C4-2B (cell line): ENCODE measurements around the gene HRH1.
"Not testable (repeated sequence)": the region's sequence is repeated elsewhere in the genome, so short reads cannot be mapped to it uniquely, and the experiment has no call there.

Experiments
- H3K27ac ChIP-seq: fragments of 450-650 bp; 2 replicates; pipeline ENCODE4 v1.5.1; 2017
- CTCF ChIP-seq: fragments of 450-650 bp; conservative IDR thresholded peaks from 2 replicates; pipeline ENCODE4 v1.5.1; 2017; ENCODE audit warnings: mild to moderate bottlenecking
- ZFX ChIP-seq: fragments of 450-650 bp; IDR thresholded peaks from 2 replicates; pipeline ENCODE4 v1.6.1; 2017

Gene HRH1

GRCh38 chr3:11154036-11154952 lies at the start of gene HRH1:
Gene HRH1 (plus strand): TSS chr3:11154493. CDS start chr3:11259038, 104,545 bp downstream.
- TF ChIP-seq ZFX: no peak
- no peak within 1 kb of the TSS for H3K27ac ChIP-seq

DNA sequence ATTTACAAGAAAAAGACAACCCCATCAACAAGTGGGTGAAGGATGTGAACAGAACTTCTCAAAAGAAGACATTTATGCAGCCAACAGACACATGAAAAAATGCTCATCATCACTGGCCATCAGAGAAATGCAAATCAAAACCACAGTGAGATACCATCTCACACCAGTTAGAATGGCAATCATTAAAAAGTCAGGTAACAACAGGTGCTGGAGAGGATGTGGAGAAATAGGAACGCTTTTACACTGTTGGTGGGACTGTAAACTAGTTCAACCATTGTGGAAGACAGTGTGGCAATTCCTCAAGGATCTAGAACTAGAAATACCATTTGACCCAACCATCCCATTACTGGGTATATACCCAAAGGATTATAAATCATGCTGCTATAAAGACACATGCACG lies 41.0 kb upstream of the HRH1 start:
- H3K27ac ChIP-seq: not testable (repeated sequence)

DNA sequence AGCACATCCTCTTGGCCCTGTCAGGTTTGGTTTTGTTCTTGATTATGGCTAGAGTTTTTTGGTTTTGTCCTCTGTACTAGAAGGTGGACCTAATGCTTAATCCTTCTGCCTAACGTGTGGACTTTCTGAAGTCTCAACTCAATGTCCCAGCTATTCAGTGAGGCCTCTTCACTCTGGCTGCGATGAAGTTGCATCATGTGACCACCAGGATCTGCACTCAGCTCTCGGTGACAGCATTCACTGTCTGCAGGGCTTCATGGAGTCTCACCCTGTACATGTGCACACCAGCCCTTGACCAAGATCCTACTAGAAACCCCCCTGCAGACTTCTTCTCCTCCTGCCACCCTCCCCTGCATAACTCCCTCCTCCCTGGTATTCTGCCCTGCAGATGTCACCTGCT lies 38.7 kb upstream of the HRH1 start:
- TF ChIP-seq ZFX (no peak), CTCF (no peak)
- no peak overlapping the region for H3K27ac ChIP-seq

DNA sequence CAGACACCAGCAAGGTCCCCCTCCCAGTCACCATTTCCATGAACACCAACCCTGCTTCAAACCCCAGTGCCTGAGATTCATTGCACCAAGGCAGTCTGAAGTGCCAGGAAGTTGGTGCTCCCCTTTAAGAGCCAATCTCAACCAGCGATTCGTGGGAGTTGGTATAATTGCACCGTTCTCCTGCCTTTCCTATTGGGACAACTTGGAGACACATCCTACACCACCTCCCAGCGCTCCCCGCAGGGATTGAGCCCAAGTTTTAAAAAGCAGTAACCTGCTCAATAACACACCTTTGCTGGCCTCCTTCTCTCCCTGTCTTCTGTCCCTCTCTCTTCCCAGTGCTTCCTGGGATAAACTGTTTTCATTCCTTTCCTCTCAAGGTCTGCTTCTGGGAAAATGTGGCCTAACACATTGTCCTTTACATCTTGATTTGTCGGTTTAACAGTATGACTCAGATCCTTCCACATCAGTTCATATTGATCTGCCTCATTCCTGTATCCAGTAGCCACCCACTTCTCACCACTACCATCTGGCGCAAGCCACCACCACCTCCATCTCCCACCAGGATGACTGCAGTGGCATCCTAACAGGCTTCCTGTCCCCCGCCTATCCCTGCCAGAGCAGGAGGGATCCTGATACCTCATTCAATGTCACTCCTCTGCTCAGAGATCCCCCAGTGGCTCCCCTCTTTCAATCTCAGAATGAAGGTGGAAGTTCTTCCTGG lies 37.8 kb upstream of the HRH1 start:
- H3K27ac ChIP-seq: no peak overlapping the region
- no peak for TF ChIP-seq ZFX
- no peak for TF ChIP-seq CTCF

DNA sequence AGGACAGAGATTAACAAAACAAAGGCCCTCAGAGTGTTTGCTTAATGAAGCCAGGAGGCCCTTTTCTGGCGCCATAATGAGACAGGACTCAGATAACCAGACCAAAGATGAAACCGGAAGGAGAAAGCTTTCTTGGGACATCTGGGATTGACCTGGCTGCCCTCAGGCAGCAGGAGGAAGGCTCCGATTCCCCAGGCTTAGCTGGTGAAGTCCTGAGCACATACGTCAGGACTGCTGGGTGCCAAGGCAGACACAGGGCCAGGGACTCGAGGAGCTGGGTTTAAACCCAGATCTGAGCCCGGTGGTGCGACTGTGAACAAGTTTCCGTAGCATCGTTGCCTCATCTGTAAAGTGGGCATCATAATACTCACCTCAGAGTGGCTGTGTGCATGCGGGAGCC lies 36.7 kb upstream of the HRH1 start:
- no peak for TF ChIP-seq ZFX
- TF ChIP-seq CTCF: no peak
- no peak overlapping the region for H3K27ac ChIP-seq

DNA sequence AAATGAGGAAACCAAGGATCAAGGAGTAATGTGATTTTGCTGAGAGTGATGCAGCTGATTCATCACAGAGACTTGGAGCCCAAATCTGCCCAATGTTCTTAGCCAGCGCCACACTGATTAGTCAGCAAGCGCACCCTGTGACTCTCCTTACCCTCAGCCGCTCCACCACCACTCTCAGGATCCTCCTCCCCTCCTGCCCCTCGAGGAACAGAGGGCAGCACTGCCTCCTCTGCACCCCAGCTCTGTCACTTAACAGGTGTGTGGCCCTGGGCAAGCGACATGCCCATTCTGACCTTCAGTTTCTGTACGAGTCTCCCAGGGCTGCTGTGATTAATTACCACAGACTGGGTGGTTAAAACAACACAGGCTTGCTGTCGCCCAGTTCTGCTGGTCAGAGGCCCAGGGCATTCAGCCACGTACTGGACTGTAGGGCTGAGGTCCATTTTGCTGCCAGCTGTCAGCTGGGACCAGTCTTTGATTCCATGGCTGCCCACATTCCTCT lies 36.1 kb upstream of the HRH1 start:
- H3K27ac ChIP-seq: no peak overlapping the region

GRCh38 chr3:11120091-11120805 lies 34.0 kb upstream of the HRH1 start:
- no peak overlapping the region for H3K27ac ChIP-seq

More for the DNA sequence above, 36.1 kb upstream of the HRH1 start:
- TF ChIP-seq ZFX (no peak), CTCF (no peak)

More at GRCh38 chr3:11120091-11120805, 34.0 kb upstream of the HRH1 start:
- TF ChIP-seq CTCF: no peak
- TF ChIP-seq ZFX: no peak
